ENCODE results near the gene GNG12.
"Not testable (repeated sequence)": the region's sequence is repeated elsewhere in the genome, so short reads cannot be mapped to it uniquely, and the experiment has no call there.

GRCh38 chr1:67657152-67657551 is 176.1 kb downstream of the GNG12 start:
- TF ChIP-seq, protein P1, sequence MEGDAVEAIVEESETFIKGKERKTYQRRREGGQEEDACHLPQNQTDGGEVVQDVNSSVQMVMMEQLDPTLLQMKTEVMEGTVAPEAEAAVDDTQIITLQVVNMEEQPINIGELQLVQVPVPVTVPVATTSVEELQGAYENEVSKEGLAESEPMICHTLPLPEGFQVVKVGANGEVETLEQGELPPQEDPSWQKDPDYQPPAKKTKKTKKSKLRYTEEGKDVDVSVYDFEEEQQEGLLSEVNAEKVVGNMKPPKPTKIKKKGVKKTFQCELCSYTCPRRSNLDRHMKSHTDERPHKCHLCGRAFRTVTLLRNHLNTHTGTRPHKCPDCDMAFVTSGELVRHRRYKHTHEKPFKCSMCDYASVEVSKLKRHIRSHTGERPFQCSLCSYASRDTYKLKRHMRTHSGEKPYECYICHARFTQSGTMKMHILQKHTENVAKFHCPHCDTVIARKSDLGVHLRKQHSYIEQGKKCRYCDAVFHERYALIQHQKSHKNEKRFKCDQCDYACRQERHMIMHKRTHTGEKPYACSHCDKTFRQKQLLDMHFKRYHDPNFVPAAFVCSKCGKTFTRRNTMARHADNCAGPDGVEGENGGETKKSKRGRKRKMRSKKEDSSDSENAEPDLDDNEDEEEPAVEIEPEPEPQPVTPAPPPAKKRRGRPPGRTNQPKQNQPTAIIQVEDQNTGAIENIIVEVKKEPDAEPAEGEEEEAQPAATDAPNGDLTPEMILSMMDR (IDR thresholded peaks at IDR 0.05; ENCODE audit: insufficient read depth, low read length, poor library complexity, severe bottlenecking) = not testable (repeated sequence)
- TF ChIP-seq EZH2phosphoT487 (conservative IDR thresholded peaks at IDR 0.05; ENCODE audit: low read length) = not testable (repeated sequence)

All from SU-DHL-6 (cell line).